Loucy (cell line): ENCODE measurements around the gene PARD3B.

Source experiments
- H2AFZ ChIP-seq: fragments of 200-600 bp; sonication (generic); 2 replicates; pipeline ENCODE4 v1.6.0; 2016; ENCODE audit warnings: antibody characterized with exemption, mild to moderate bottlenecking, low read length, moderate library complexity
- H3F3A ChIP-seq: fragments of 200-600 bp; 2 replicates; pipeline ENCODE4 v1.6.0; 2016; ENCODE audit warnings: antibody characterized with exemption, low read depth, mild to moderate bottlenecking
- H3K27me3 ChIP-seq: fragments of 200-600 bp; sonication (generic); 2 replicates; pipeline ENCODE4 v1.6.1; 2014; ENCODE audit warnings: low read length, mild to moderate bottlenecking; ENCODE audit not compliant: insufficient read depth, poor library complexity, severe bottlenecking
- H3K36me3 ChIP-seq: fragments of 200-600 bp; sonication (generic); 2 replicates; pipeline ENCODE4 v1.6.1; 2016; ENCODE audit warnings: low read length; ENCODE audit not compliant: insufficient read depth
- H3K4me1 ChIP-seq: fragments of 200-600 bp; sonication (generic); 2 replicates; pipeline ENCODE4 v1.5.1; 2014; ENCODE audit warnings: low read length, mild to moderate bottlenecking; ENCODE audit not compliant: insufficient read depth, poor library complexity, severe bottlenecking
- H3K4me2 ChIP-seq: fragments of 200-600 bp; sonication (generic); 2 replicates; pipeline ENCODE4 v1.6.0; 2014; ENCODE audit warnings: antibody characterized with exemption, low read length, low read depth, mild to moderate bottlenecking; ENCODE audit not compliant: poor library complexity, severe bottlenecking
- H3K4me3 ChIP-seq: fragments of 200-600 bp; sonication (generic); 2 replicates; pipeline ENCODE4 v1.5.1; 2014; ENCODE audit warnings: low read length, mild to moderate bottlenecking, mixed read lengths; ENCODE audit not compliant: poor library complexity, severe bottlenecking
- H3K79me2 ChIP-seq: fragments of 200-600 bp; sonication (generic); 2 replicates; pipeline ENCODE4 v1.6.1; 2014; ENCODE audit warnings: low read length; ENCODE audit not compliant: insufficient read depth
- H3K9ac ChIP-seq: fragments of 200-600 bp; sonication (generic); 2 replicates; pipeline ENCODE4 v1.6.0; 2014; ENCODE audit warnings: mild to moderate bottlenecking, low read depth, low read length, moderate library complexity; ENCODE audit not compliant: poor library complexity, severe bottlenecking
- H3K9me2 ChIP-seq: fragments of 200-600 bp; sonication (generic); replicated peaks from 2 replicates; pipeline ENCODE4 v1.6.1; 2016; ENCODE audit warnings: low read depth, low read length, mixed read lengths
- H3K9me3 ChIP-seq: fragments of 200-600 bp; sonication (generic); 2 replicates; pipeline ENCODE4 v1.6.1; 2014; ENCODE audit warnings: mild to moderate bottlenecking, antibody characterized with exemption, low read length, low read depth; ENCODE audit not compliant: insufficient read depth
- H4K20me1 ChIP-seq: fragments of 200-600 bp; sonication (generic); 2 replicates; pipeline ENCODE4 v1.6.0; 2014; ENCODE audit warnings: antibody characterized with exemption, low read length, mild to moderate bottlenecking; ENCODE audit not compliant: insufficient read depth, poor library complexity, severe bottlenecking
- CTCF ChIP-seq: fragments of 200-600 bp; sonication (generic); conservative IDR thresholded peaks from 2 replicates; pipeline ENCODE4 v1.5.1; 2014; ENCODE audit warnings: mild to moderate bottlenecking, antibody characterized with exemption, low read length
- EZH2phosphoT487 ChIP-seq: fragments of 200-600 bp; IDR thresholded peaks from 2 replicates; pipeline ENCODE4 v1.6.1; 2018; ENCODE audit warnings: antibody characterized with exemption, mild to moderate bottlenecking, moderate library complexity, borderline replicate concordance

Gene PARD3B

GRCh38 chr2:204827701-204828590 lies 282.7 kb downstream of the PARD3B start:
- H3K9me2 ChIP-seq, result no peaks in the 10 kb centered on the region
- H3F3A ChIP-seq, result no peaks in the 10 kb centered on the region

GRCh38 chr2:204834716-204835384 lies 289.6 kb downstream of the PARD3B start:
- no peak overlapping the region for H2AFZ ChIP-seq
- no peaks in the 10 kb centered on the region for H3K9me3 ChIP-seq
- H3K36me3 ChIP-seq, result no peaks in the 10 kb centered on the region
- no peak overlapping the region for H3K4me2 ChIP-seq
- H3K9ac ChIP-seq, result no peak overlapping the region
- H3F3A ChIP-seq, result no peaks in the 10 kb centered on the region
- H3K4me1 ChIP-seq, result no peaks in the 10 kb centered on the region
- H3K27me3 ChIP-seq, result no peaks in the 10 kb centered on the region
- no peak overlapping the region for H3K4me3 ChIP-seq
- TF ChIP-seq EZH2phosphoT487, result no peak
- no peak for TF ChIP-seq CTCF
- no peaks in the 10 kb centered on the region for H4K20me1 ChIP-seq
- H3K9me2 ChIP-seq, result no peaks in the 10 kb centered on the region
- no peaks in the 10 kb centered on the region for H3K79me2 ChIP-seq

More at GRCh38 chr2:204827701-204828590, 282.7 kb downstream of the PARD3B start:
- H3K4me1 ChIP-seq, result peaks cover 10% of the 10 kb centered on the region
- no peaks in the 10 kb centered on the region for H3K27me3 ChIP-seq
- TF ChIP-seq EZH2phosphoT487 (no peak), CTCF (no peak)
- H3K36me3 ChIP-seq, result no peaks in the 10 kb centered on the region
- H3K4me2 ChIP-seq, result no peak overlapping the region
- no peak overlapping the region for H2AFZ ChIP-seq
- H4K20me1 ChIP-seq, result no peaks in the 10 kb centered on the region
- H3K79me2 ChIP-seq, result no peaks in the 10 kb centered on the region
- no peak overlapping the region for H3K4me3 ChIP-seq
- no peaks in the 10 kb centered on the region for H3K9me3 ChIP-seq
- no peak overlapping the region for H3K9ac ChIP-seq

- Histone ChIP-seq H3K9me2 (no peaks in the 10 kb centered on the region), H3K4me1 (peaks cover 4% of the 10 kb centered on the region)
Measured at GRCh38 chr2:204835786-204836185, 290.5 kb downstream of the PARD3B start.

More at GRCh38 chr2:204835786-204836185, 290.5 kb downstream of the PARD3B start:
- no peaks in the 10 kb centered on the region for H3K9me3 ChIP-seq
- H3F3A ChIP-seq, result no peaks in the 10 kb centered on the region
- H3K79me2 ChIP-seq, result no peaks in the 10 kb centered on the region
- H3K4me2 ChIP-seq, result no peak overlapping the region
- H2AFZ ChIP-seq, result no peak overlapping the region
- no peaks in the 10 kb centered on the region for H4K20me1 ChIP-seq
- no peaks in the 10 kb centered on the region for H3K27me3 ChIP-seq
- H3K4me3 ChIP-seq, result no peak overlapping the region
- no peak for TF ChIP-seq CTCF
- no peak for TF ChIP-seq EZH2phosphoT487
- no peaks in the 10 kb centered on the region for H3K36me3 ChIP-seq
- no peak overlapping the region for H3K9ac ChIP-seq
